ENCODE results near the gene PRAMEF1.

The PRAMEF1 gene

DNA sequence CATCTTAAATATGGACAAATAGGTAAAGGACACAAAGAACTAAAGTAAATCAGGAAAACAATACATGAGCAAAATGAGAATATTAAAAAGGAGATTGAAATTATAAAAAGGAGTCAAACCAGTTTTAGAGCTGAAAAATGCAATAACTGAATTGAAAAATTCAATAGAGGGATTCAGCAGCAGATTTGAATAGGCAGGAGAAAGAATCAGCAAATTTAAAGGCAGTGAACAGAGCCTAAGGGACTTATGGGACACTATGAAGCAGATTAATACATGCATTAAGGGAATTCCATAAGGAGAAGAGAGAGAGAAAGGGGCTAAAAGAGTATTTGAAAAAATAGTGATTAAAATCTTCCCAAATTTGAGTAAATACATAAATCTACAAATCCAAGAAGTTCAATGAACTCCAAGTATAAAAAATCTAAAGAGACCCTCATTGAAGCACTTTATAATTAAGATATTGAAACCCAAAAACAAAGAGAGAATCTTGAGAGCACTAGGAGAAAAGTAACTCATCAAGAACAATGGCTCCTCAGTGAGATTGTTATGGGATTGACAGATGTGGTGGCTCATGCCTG lies 42.3 kb upstream of the PRAMEF1 start:
- TF ChIP-seq, protein P1, sequence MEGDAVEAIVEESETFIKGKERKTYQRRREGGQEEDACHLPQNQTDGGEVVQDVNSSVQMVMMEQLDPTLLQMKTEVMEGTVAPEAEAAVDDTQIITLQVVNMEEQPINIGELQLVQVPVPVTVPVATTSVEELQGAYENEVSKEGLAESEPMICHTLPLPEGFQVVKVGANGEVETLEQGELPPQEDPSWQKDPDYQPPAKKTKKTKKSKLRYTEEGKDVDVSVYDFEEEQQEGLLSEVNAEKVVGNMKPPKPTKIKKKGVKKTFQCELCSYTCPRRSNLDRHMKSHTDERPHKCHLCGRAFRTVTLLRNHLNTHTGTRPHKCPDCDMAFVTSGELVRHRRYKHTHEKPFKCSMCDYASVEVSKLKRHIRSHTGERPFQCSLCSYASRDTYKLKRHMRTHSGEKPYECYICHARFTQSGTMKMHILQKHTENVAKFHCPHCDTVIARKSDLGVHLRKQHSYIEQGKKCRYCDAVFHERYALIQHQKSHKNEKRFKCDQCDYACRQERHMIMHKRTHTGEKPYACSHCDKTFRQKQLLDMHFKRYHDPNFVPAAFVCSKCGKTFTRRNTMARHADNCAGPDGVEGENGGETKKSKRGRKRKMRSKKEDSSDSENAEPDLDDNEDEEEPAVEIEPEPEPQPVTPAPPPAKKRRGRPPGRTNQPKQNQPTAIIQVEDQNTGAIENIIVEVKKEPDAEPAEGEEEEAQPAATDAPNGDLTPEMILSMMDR (IDR thresholded peaks at IDR 0.05; ENCODE audit: low read depth, low read length, poor library complexity, severe bottlenecking) = no peak
- no peak for TF ChIP-seq EZH2phosphoT487 (IDR thresholded peaks at IDR 0.05; ENCODE audit: borderline replicate concordance, low read length)
- Histone ChIP-seq H3K27me3 (ENCODE audit: control insufficient read depth, low read length) (no peaks in the 10 kb centered on the region), H3K9me2 (replicated peaks; ENCODE audit: control insufficient read depth, low read length) (no peaks in the 10 kb centered on the region), H3K36me3 (ENCODE audit: control insufficient read depth, low read length) (no peaks in the 10 kb centered on the region), H3K4me2 (ENCODE audit: low read length) (no peak overlapping the region), H3K9me3 (ENCODE audit: control insufficient read depth, insufficient read depth, low read length) (no peaks in the 10 kb centered on the region), H3K4me3 (ENCODE audit: low read length) (no peak overlapping the region), H3K4me1 (ENCODE audit: control insufficient read depth, low read length) (no peaks in the 10 kb centered on the region), H3K27ac (ENCODE audit: low read depth, low read length) (no peak overlapping the region), H4K20me1 (ENCODE audit: control insufficient read depth, insufficient read depth, low read depth, low read length) (no peaks in the 10 kb centered on the region), H3F3A (ENCODE audit: control insufficient read depth, insufficient read depth) (no peaks in the 10 kb centered on the region), H3K79me2 (ENCODE audit: control insufficient read depth, low read length) (no peaks in the 10 kb centered on the region)

DNA sequence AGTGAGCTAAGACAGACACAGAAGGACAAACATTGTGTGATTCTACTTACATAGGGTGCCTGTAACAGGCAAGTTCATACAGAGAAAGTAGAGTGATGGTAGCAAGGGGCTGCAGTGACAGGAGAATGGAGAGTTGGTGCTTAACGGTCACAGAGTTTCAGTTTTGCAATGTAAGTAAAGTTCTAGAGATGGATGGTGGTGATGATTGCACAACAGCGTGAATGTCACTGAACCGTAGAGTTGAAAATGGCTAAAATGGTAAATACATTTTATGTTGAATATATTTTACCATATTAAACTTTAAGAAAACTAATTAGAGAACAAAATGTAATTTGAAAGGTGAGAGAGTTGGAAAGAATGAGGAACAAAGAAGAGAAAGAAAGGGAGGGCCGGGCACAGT lies 36.5 kb upstream of the PRAMEF1 start:
- H4K20me1 ChIP-seq (ENCODE audit: control insufficient read depth, insufficient read depth, low read depth, low read length) = no peaks in the 10 kb centered on the region
- no peak overlapping the region for H3K4me3 ChIP-seq (ENCODE audit: low read length)
- no peaks in the 10 kb centered on the region for H3K36me3 ChIP-seq (ENCODE audit: control insufficient read depth, low read length)
- no peaks in the 10 kb centered on the region for H3F3A ChIP-seq (ENCODE audit: control insufficient read depth, insufficient read depth)
- TF ChIP-seq, protein P1 (IDR thresholded peaks at IDR 0.05; ENCODE audit: low read depth, low read length, poor library complexity, severe bottlenecking) = no peak
- TF ChIP-seq EZH2phosphoT487 (IDR thresholded peaks at IDR 0.05; ENCODE audit: borderline replicate concordance, low read length) = no peak
- no peaks in the 10 kb centered on the region for H3K27me3 ChIP-seq (ENCODE audit: control insufficient read depth, low read length)
- no peak overlapping the region for H3K4me2 ChIP-seq (ENCODE audit: low read length)
- no peak overlapping the region for H3K27ac ChIP-seq (ENCODE audit: low read depth, low read length)
- H3K9me3 ChIP-seq (ENCODE audit: control insufficient read depth, insufficient read depth, low read length) = no peaks in the 10 kb centered on the region
- H3K4me1 ChIP-seq (ENCODE audit: control insufficient read depth, low read length) = no peaks in the 10 kb centered on the region
- H3K9me2 ChIP-seq (replicated peaks; ENCODE audit: control insufficient read depth, low read length) = no peaks in the 10 kb centered on the region
- H3K79me2 ChIP-seq (ENCODE audit: control insufficient read depth, low read length) = no peaks in the 10 kb centered on the region

DNA sequence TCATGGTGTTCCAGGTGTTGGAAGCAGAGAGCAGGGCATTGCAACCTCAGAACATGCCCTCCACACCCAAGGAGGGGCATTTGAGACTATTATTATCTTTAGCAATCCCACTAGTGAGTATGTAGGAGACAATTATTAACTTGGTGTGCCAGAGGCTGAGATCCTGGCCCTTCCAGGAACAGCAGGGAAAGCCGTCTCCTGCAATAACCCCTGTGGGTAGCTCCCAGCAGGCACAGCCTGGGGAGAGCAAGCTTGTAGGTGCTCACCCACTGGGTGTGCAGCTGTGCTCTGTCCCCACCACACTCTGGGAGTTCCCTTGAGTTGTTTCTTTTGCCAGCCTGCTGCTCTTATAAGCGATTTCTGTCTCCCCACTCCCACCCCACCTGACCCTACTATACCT lies 34.9 kb upstream of the PRAMEF1 start:
- Histone ChIP-seq H3K79me2 (ENCODE audit: control insufficient read depth, low read length) (no peaks in the 10 kb centered on the region), H3K27me3 (ENCODE audit: control insufficient read depth, low read length) (no peaks in the 10 kb centered on the region), H3K27ac (ENCODE audit: low read depth, low read length) (no peak overlapping the region), H3K4me2 (ENCODE audit: low read length) (no peak overlapping the region), H3K9me3 (ENCODE audit: control insufficient read depth, insufficient read depth, low read length) (no peaks in the 10 kb centered on the region), H3K36me3 (ENCODE audit: control insufficient read depth, low read length) (no peaks in the 10 kb centered on the region), H3F3A (ENCODE audit: control insufficient read depth, insufficient read depth) (no peaks in the 10 kb centered on the region), H3K4me3 (ENCODE audit: low read length) (no peak overlapping the region), H3K4me1 (ENCODE audit: control insufficient read depth, low read length) (no peaks in the 10 kb centered on the region), H4K20me1 (ENCODE audit: control insufficient read depth, insufficient read depth, low read depth, low read length) (no peaks in the 10 kb centered on the region), H3K9me2 (replicated peaks; ENCODE audit: control insufficient read depth, low read length) (no peaks in the 10 kb centered on the region)
- TF ChIP-seq, protein P1 (IDR thresholded peaks at IDR 0.05; ENCODE audit: low read depth, low read length, poor library complexity, severe bottlenecking) = no peak
- TF ChIP-seq EZH2phosphoT487 (IDR thresholded peaks at IDR 0.05; ENCODE audit: borderline replicate concordance, low read length) = no peak
